GM23338 (cell line): ENCODE measurements around the gene SEC16A. TPM values are rescaled to one million over a fixed set of nuclear protein-coding genes. Genes with fewer than 3 reads are reported as not detected.
A peak's percentile ranks its signal among the peaks of the same experiment; 100 is the strongest.

Experiments
- ATAC-seq: fragments of 200-7000 bp; cut with Tn5 transposase; 3 replicates; pipeline ENCODE4 v1.9.1; 2020
- DNase-seq: peaks from one replicate; pipeline ENCODE4 v3.0.0-alpha.2; 2015; ENCODE audit warnings: low spot score
- H2AFZ ChIP-seq: fragments of 200-600 bp; sonication (generic); 2 replicates; pipeline ENCODE4 v1.8.0; 2016; ENCODE audit warnings: antibody characterized with exemption, mild to moderate bottlenecking, moderate library complexity
- H3F3A ChIP-seq: fragments of 200-600 bp; sonication (generic); replicated peaks from 2 replicates; pipeline ENCODE4 v1.8.0; 2017; ENCODE audit warnings: antibody characterized with exemption, mixed run types, low read depth
- H3K27ac ChIP-seq: fragments of 200-600 bp; sonication (generic); 2 replicates; pipeline ENCODE4 v1.6.1; 2016; ENCODE audit warnings: low read depth
- H3K27me3 ChIP-seq: fragments of 200-600 bp; sonication (generic); 2 replicates; pipeline ENCODE4 v1.8.0; 2016; ENCODE audit warnings: mild to moderate bottlenecking, mixed run types, moderate library complexity; ENCODE audit not compliant: insufficient read depth
- H3K36me3 ChIP-seq: fragments of 200-600 bp; sonication (generic); 2 replicates; pipeline ENCODE4 v1.8.0; 2016; ENCODE audit warnings: mild to moderate bottlenecking; ENCODE audit not compliant: insufficient read depth
- H3K4me1 ChIP-seq: fragments of 200-600 bp; sonication (generic); 2 replicates; pipeline ENCODE4 v1.8.0; 2016; ENCODE audit warnings: mild to moderate bottlenecking, moderate library complexity; ENCODE audit not compliant: insufficient read depth
- H3K4me2 ChIP-seq: fragments of 200-600 bp; sonication (generic); 2 replicates; pipeline ENCODE4 v1.7.1; 2017; ENCODE audit warnings: mixed run types
- H3K4me3 ChIP-seq: fragments of 200-600 bp; sonication (generic); 2 replicates; pipeline ENCODE4 v1.6.1; 2016; ENCODE audit warnings: mixed run types
- H3K79me2 ChIP-seq: fragments of 200-600 bp; sonication (generic); replicated peaks from 2 replicates; pipeline ENCODE4 v1.8.0; 2017; ENCODE audit warnings: mild to moderate bottlenecking; ENCODE audit not compliant: insufficient read depth
- H3K9me2 ChIP-seq: fragments of 200-600 bp; sonication (generic); 2 replicates; pipeline ENCODE4 v1.8.0; 2017; ENCODE audit not compliant: insufficient read depth
- H4K20me1 ChIP-seq: fragments of 200-600 bp; sonication (generic); replicated peaks from 2 replicates; pipeline ENCODE4 v1.8.0; 2017; ENCODE audit warnings: mild to moderate bottlenecking; ENCODE audit not compliant: insufficient read depth
- H3K27ac Mint-ChIP-seq: 2 replicates; pipeline ENCODE4 v1.8.0; 2020; ENCODE audit warnings: inconsistent platforms, mild to moderate bottlenecking, moderate library complexity, mixed read lengths
- H3K27me3 Mint-ChIP-seq: 3 replicates; pipeline ENCODE4 v1.8.0; 2022; ENCODE audit warnings: low read depth, mild to moderate bottlenecking, moderate library complexity, mixed read lengths, inconsistent platforms; ENCODE audit not compliant: insufficient read depth, poor library complexity
- H3K36me3 Mint-ChIP-seq: 3 replicates; pipeline ENCODE4 v1.8.0; 2021; ENCODE audit warnings: low read depth, mild to moderate bottlenecking, inconsistent platforms, moderate library complexity, mixed read lengths
- H3K4me1 Mint-ChIP-seq: 3 replicates; pipeline ENCODE4 v1.8.0; 2020; ENCODE audit warnings: mild to moderate bottlenecking, inconsistent platforms, mixed read lengths
- H3K4me3 Mint-ChIP-seq: 3 replicates; pipeline ENCODE4 v1.8.0; 2021; ENCODE audit warnings: moderate library complexity, mild to moderate bottlenecking, inconsistent platforms, mixed read lengths
- H3K9me3 Mint-ChIP-seq: 3 replicates; pipeline ENCODE4 v1.8.0; 2020; ENCODE audit warnings: moderate library complexity, mild to moderate bottlenecking, inconsistent platforms, mixed read lengths
- CREB1 ChIP-seq: fragments of 250-450 bp; sonication (Bioruptor Pico); IDR thresholded peaks from 2 replicates; pipeline ENCODE4 v1.5.0; 2020; ENCODE audit warnings: low read depth, mild to moderate bottlenecking, moderate library complexity
- NANOG ChIP-seq: IDR thresholded peaks from 2 replicates; pipeline ENCODE4 v1.6.1; 2016; ENCODE audit warnings: antibody characterized with exemption, borderline replicate concordance
- POLR2AphosphoS5 ChIP-seq: IDR thresholded peaks from 2 replicates; pipeline ENCODE4 v1.6.1; 2016; ENCODE audit warnings: antibody characterized with exemption, low read depth
- STAT1 ChIP-seq: IDR thresholded peaks from one replicate; pipeline ENCODE4 v1.6.1; 2016; ENCODE audit warnings: antibody characterized with exemption; ENCODE audit not compliant: unreplicated experiment
- ZNF114 ChIP-seq: fragments of 250-450 bp; sonication (Bioruptor Pico); IDR thresholded peaks from 2 replicates; pipeline ENCODE4 v1.5.0; 2020; ENCODE audit warnings: mild to moderate bottlenecking, moderate library complexity
- ZNF331 ChIP-seq: fragments of 250-450 bp; sonication (Bioruptor Pico); IDR thresholded peaks from 2 replicates; pipeline ENCODE4 v1.5.0; 2020; ENCODE audit warnings: low read depth, mild to moderate bottlenecking, moderate library complexity
- polyA plus RNA-seq: library from polyadenylated mRNA; unstranded; fragments of >200 nt; fragmentation: Nextera tagmentation; extraction: Ambion mirVana; gene quantifications from 2 replicates; pipeline ENCODE4 v1.2.1, GENCODE V29; 2016
- total RNA-seq: library from RNA; depleted of rRNA; stranded (reverse); fragments of >200 nt; shearing (Covaris generic); gene quantifications from 2 replicates; pipeline ENCODE4 v1.2.3, GENCODE V29; 2014
- TF ChIP-seq, protein P1 (sequence below), 2 experiments: fragments of 200-600 bp in 1 of 2; sonication (generic) in 1 of 2; conservative IDR thresholded peaks; 2 replicates each; pipeline versions ENCODE4 v1.5.1 to v1.6.1; 2016 to 2017; ENCODE audit warnings: antibody characterized with exemption in 2 of 2, low read depth in 2 of 2, mild to moderate bottlenecking in 2 of 2, moderate library complexity in 1 of 2
- TF ChIP-seq, protein P2 (sequence below): fragments of 250-450 bp; sonication (Bioruptor Pico); IDR thresholded peaks from 2 replicates; pipeline ENCODE4 v1.5.0; 2020; ENCODE audit warnings: mild to moderate bottlenecking, moderate library complexity
- TF ChIP-seq, protein P3 (sequence below): IDR thresholded peaks from 2 replicates; pipeline ENCODE4 v1.6.1; 2016; ENCODE audit warnings: antibody characterized with exemption

SEC16A gene
- total and polyA plus RNA-seq, 2 experiments from 2014 or later: 34.0 to 59.2 TPM

DNA sequence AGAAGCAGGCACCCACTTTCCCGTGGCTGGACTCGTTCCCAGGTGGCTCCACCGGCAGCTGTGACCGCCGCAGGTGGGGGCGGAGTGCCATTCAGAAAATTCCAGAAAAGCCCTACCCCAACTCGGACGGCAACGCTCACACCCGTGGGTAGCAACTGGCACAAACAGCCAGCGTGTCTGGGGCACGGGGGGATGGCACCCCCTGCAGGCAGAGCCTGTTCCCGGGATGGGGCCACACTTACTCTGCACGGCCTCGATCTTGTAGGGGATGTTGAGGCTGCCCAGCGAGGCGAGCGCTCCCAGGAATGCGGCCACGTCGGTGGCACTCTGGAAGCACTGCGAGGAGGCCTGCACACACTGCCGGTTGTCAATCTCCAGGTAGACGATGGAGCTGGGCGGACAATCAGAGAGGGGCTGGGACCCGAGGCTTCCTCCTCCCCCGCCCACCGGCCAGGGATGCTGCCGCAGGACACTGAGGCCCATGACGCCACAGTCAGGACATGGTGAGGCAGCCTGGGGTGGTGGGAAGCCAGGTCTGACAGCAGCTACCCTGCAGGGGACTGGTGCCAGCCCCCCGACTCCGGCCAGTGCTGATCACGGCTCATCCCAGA is 20.2 kb upstream of the SEC16A start:
- H3K36me3 Mint-ChIP-seq: peaks cover 48% of the 10 kb centered on the region
- no peaks in the 10 kb centered on the region for H3F3A ChIP-seq
- peaks cover 9% of the 10 kb centered on the region for H3K27me3 Mint-ChIP-seq
- no peak overlapping the region for H3K4me3 Mint-ChIP-seq
- H3K27ac Mint-ChIP-seq: no peak overlapping the region
- no peaks in the 10 kb centered on the region for H3K9me2 ChIP-seq
- H3K36me3 ChIP-seq: peaks cover 16% of the 10 kb centered on the region; the same call in 1 of the 2 replicates
- H4K20me1 ChIP-seq: no peaks in the 10 kb centered on the region
- no peaks in the 10 kb centered on the region for H3K4me1 ChIP-seq
- H3K27ac ChIP-seq: no peak overlapping the region
- DNase-seq: no peak
- ATAC-seq: no peak
- no peaks in the 10 kb centered on the region; the same call in 2 of the 3 replicates for H3K9me3 Mint-ChIP-seq
- H2AFZ ChIP-seq: no peak overlapping the region
- no peak for TF ChIP-seq CREB1 (CRISPR knock-in tag)
- TF ChIP-seq, protein P1, sequence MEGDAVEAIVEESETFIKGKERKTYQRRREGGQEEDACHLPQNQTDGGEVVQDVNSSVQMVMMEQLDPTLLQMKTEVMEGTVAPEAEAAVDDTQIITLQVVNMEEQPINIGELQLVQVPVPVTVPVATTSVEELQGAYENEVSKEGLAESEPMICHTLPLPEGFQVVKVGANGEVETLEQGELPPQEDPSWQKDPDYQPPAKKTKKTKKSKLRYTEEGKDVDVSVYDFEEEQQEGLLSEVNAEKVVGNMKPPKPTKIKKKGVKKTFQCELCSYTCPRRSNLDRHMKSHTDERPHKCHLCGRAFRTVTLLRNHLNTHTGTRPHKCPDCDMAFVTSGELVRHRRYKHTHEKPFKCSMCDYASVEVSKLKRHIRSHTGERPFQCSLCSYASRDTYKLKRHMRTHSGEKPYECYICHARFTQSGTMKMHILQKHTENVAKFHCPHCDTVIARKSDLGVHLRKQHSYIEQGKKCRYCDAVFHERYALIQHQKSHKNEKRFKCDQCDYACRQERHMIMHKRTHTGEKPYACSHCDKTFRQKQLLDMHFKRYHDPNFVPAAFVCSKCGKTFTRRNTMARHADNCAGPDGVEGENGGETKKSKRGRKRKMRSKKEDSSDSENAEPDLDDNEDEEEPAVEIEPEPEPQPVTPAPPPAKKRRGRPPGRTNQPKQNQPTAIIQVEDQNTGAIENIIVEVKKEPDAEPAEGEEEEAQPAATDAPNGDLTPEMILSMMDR (conservative IDR thresholded peaks at IDR 0.05; ENCODE audit: low read depth in 2 of 2): peak in 1 of 2 experiments; percentile 30; a peak in 1 of 4 replicates
- no peaks in the 10 kb centered on the region for H3K79me2 ChIP-seq
- no peak overlapping the region for H3K4me3 ChIP-seq
- H3K27me3 ChIP-seq: no peaks in the 10 kb centered on the region
- no peaks in the 10 kb centered on the region; the same call in 2 of the 3 replicates for H3K4me1 Mint-ChIP-seq
- H3K4me2 ChIP-seq: no peak overlapping the region

DNA sequence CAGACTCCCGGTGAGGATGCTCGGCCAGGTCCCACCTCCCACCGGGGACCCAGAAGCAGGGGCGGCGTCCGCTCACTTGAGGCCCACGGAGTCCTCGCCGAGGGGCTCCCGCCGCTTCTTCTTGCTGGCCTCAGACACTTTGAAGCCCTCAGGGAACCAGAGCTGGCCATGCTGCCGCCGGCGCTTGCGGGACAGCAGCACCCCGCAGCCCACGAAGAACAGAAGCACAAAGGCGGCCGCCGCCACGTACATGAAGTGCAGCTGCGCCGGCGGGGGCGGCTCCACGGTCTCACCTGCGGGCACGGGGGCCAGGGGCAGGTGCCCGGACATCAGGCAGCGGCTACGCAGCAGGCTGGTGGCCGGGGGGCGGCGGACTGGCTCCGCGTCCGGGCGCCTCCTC is 19.4 kb upstream of the SEC16A start:
- H3K36me3 Mint-ChIP-seq: peaks cover 45% of the 10 kb centered on the region
- Histone ChIP-seq H2AFZ (no peak overlapping the region), H4K20me1 (no peaks in the 10 kb centered on the region), H3K4me2 (no peak overlapping the region), H3K36me3 (peaks cover 12% of the 10 kb centered on the region; the same call in 1 of the 2 replicates), H3F3A (no peaks in the 10 kb centered on the region), H3K79me2 (no peaks in the 10 kb centered on the region), H3K9me2 (no peaks in the 10 kb centered on the region), H3K4me1 (no peaks in the 10 kb centered on the region), H3K27ac (no peak overlapping the region), H3K27me3 (no peaks in the 10 kb centered on the region), H3K4me3 (no peak overlapping the region)
- peaks cover 9% of the 10 kb centered on the region for H3K27me3 Mint-ChIP-seq
- DNase-seq (no peak), ATAC-seq (no peak)
- H3K9me3 Mint-ChIP-seq: no peaks in the 10 kb centered on the region; the same call in 2 of the 3 replicates
- H3K27ac Mint-ChIP-seq: no peak overlapping the region
- H3K4me1 Mint-ChIP-seq: no peaks in the 10 kb centered on the region; the same call in 2 of the 3 replicates
- H3K4me3 Mint-ChIP-seq: no peak overlapping the region
- TF ChIP-seq ZNF331 (CRISPR knock-in tag) (no peak), ZNF114 (no peak), STAT1 (no peak), POLR2AphosphoS5 (no peak), NANOG (no peak), CREB1 (CRISPR knock-in tag) (no peak)
- TF ChIP-seq, protein P2, sequence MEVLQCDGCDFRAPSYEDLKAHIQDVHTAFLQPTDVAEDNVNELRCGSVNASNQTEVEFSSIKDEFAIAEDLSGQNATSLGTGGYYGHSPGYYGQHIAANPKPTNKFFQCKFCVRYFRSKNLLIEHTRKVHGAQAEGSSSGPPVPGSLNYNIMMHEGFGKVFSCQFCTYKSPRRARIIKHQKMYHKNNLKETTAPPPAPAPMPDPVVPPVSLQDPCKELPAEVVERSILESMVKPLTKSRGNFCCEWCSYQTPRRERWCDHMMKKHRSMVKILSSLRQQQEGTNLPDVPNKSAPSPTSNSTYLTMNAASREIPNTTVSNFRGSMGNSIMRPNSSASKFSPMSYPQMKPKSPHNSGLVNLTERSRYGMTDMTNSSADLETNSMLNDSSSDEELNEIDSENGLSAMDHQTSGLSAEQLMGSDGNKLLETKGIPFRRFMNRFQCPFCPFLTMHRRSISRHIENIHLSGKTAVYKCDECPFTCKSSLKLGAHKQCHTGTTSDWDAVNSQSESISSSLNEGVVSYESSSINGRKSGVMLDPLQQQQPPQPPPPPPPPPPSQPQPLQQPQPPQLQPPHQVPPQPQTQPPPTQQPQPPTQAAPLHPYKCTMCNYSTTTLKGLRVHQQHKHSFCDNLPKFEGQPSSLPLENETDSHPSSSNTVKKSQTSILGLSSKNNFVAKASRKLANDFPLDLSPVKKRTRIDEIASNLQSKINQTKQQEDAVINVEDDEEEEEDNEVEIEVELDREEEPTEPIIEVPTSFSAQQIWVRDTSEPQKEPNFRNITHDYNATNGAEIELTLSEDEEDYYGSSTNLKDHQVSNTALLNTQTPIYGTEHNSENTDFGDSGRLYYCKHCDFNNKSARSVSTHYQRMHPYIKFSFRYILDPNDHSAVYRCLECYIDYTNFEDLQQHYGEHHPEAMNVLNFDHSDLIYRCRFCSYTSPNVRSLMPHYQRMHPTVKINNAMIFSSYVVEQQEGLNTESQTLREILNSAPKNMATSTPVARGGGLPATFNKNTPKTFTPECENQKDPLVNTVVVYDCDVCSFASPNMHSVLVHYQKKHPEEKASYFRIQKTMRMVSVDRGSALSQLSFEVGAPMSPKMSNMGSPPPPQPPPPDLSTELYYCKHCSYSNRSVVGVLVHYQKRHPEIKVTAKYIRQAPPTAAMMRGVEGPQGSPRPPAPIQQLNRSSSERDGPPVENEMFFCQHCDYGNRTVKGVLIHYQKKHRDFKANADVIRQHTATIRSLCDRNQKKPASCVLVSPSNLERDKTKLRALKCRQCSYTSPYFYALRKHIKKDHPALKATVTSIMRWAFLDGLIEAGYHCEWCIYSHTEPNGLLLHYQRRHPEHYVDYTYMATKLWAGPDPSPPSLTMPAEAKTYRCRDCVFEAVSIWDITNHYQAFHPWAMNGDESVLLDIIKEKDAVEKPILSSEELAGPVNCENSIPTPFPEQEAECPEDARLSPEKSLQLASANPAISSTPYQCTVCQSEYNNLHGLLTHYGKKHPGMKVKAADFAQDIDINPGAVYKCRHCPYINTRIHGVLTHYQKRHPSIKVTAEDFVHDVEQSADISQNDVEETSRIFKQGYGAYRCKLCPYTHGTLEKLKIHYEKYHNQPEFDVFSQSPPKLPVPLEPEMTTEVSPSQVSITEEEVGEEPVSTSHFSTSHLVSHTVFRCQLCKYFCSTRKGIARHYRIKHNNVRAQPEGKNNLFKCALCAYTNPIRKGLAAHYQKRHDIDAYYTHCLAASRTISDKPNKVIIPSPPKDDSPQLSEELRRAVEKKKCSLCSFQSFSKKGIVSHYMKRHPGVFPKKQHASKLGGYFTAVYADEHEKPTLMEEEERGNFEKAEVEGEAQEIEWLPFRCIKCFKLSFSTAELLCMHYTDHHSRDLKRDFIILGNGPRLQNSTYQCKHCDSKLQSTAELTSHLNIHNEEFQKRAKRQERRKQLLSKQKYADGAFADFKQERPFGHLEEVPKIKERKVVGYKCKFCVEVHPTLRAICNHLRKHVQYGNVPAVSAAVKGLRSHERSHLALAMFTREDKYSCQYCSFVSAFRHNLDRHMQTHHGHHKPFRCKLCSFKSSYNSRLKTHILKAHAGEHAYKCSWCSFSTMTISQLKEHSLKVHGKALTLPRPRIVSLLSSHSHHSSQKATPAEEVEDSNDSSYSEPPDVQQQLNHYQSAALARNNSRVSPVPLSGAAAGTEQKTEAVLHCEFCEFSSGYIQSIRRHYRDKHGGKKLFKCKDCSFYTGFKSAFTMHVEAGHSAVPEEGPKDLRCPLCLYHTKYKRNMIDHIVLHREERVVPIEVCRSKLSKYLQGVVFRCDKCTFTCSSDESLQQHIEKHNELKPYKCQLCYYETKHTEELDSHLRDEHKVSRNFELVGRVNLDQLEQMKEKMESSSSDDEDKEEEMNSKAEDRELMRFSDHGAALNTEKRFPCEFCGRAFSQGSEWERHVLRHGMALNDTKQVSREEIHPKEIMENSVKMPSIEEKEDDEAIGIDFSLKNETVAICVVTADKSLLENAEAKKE (CRISPR knock-in tag): no peak
- TF ChIP-seq, protein P3, sequence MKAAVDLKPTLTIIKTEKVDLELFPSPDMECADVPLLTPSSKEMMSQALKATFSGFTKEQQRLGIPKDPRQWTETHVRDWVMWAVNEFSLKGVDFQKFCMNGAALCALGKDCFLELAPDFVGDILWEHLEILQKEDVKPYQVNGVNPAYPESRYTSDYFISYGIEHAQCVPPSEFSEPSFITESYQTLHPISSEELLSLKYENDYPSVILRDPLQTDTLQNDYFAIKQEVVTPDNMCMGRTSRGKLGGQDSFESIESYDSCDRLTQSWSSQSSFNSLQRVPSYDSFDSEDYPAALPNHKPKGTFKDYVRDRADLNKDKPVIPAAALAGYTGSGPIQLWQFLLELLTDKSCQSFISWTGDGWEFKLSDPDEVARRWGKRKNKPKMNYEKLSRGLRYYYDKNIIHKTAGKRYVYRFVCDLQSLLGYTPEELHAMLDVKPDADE: no peak
- TF ChIP-seq, protein P1 (conservative IDR thresholded peaks at IDR 0.05; ENCODE audit: low read depth in 2 of 2): no peak
